Smooth muscle cell (in vitro differentiated cells): Measurements from ENCODE around the gene SHISA4. TPM values are rescaled to one million over a fixed set of nuclear protein-coding genes. Genes with fewer than 3 reads are reported as not detected.
"Not testable (repeated sequence)": the region's sequence is repeated elsewhere in the genome, so short reads cannot be mapped to it uniquely, and the experiment has no call there.

Experiments
- DNase-seq: peaks from one replicate; lab custom pipeline; 2025; ENCODE audit not compliant: unreplicated experiment; lab: John Stamatoyannopoulos, UW
- H2AFZ ChIP-seq: fragments of 200-600 bp; sonication (generic); 2 replicates; pipeline ENCODE4 v1.6.0; 2016; ENCODE audit warnings: antibody characterized with exemption, low read depth, mild to moderate bottlenecking
- H3F3A ChIP-seq: fragments of 200-600 bp; sonication (generic); 2 replicates; pipeline ENCODE4 v1.6.0; 2017; ENCODE audit warnings: antibody characterized with exemption, low read depth
- H3K27ac ChIP-seq: fragments of 200-600 bp; sonication (generic); 2 replicates; pipeline ENCODE4 v1.5.1; 2016; ENCODE audit warnings: low read depth, mild to moderate bottlenecking
- H3K27me3 ChIP-seq: fragments of 200-600 bp; sonication (generic); 2 replicates; pipeline ENCODE4 v1.6.1; 2016; ENCODE audit warnings: low read depth, mild to moderate bottlenecking
- H3K36me3 ChIP-seq: fragments of 200-600 bp; sonication (generic); 2 replicates; pipeline ENCODE4 v1.5.1; 2016; ENCODE audit warnings: low read depth
- H3K4me1 ChIP-seq: fragments of 200-600 bp; sonication (generic); 2 replicates; pipeline ENCODE4 v1.5.1; 2016; ENCODE audit warnings: low read depth
- H3K4me2 ChIP-seq: fragments of 200-600 bp; sonication (generic); 2 replicates; pipeline ENCODE4 v1.6.0; 2016; ENCODE audit warnings: mild to moderate bottlenecking
- H3K4me3 ChIP-seq: fragments of 200-600 bp; sonication (generic); 2 replicates; pipeline ENCODE4 v1.5.1; 2016; ENCODE audit warnings: mild to moderate bottlenecking
- H3K79me2 ChIP-seq: fragments of 200-600 bp; sonication (generic); 2 replicates; pipeline ENCODE4 v1.6.0; 2016; ENCODE audit warnings: low read depth, mild to moderate bottlenecking
- H3K9ac ChIP-seq: fragments of 200-600 bp; sonication (generic); 2 replicates; pipeline ENCODE4 v1.6.0; 2016; ENCODE audit warnings: low read depth
- H3K9me3 ChIP-seq: fragments of 200-600 bp; sonication (generic); replicated peaks from 2 replicates; pipeline ENCODE4 v1.5.1; 2016; ENCODE audit warnings: low read depth
- H4K20me1 ChIP-seq: fragments of 200-600 bp; sonication (generic); 2 replicates; pipeline ENCODE4 v1.6.0; 2016; ENCODE audit warnings: low read depth
- CTCF ChIP-seq: fragments of 200-600 bp; sonication (generic); IDR thresholded peaks from 2 replicates; pipeline ENCODE4 v1.5.1; 2017; ENCODE audit warnings: borderline replicate concordance, mild to moderate bottlenecking, antibody characterized with exemption; ENCODE audit not compliant: insufficient read depth, poor library complexity, severe bottlenecking
- WGBS: methylation state at CpG from one replicate; pipeline ENCODE4 v1.1.7; 2016; ENCODE audit warnings: low lambda C conversion rate; 5-methylcytosine and 5-hydroxymethylcytosine counted together
- polyA plus RNA-seq: library from polyadenylated mRNA; unstranded; fragments of >200 nt; fragmentation: Nextera tagmentation; extraction: Ambion mirVana; gene quantifications from 2 replicates; pipeline ENCODE4 v1.2.1, GENCODE V29; 2016
- total RNA-seq: library from RNA; depleted of rRNA; stranded (reverse); fragments of >200 nt; gene quantifications from 2 replicates; pipeline ENCODE4 v1.2.3, GENCODE V29; 2014

The SHISA4 gene
- total RNA-seq (23.1 and 30.1 TPM in 2 replicates), polyA plus RNA-seq (64.4 and 73.5 TPM in 2 replicates)

- Histone ChIP-seq H3K9ac (peak within 1 kb of the TSS; percentile 56), H2AFZ (peak within 1 kb of the TSS; percentile 63), H3K9me3 (no peaks in the 10 kb centered on the region), H3K4me3 (peak within 1 kb of the TSS; percentile 64), H3K79me2 (no peaks in the 10 kb centered on the region), H3K4me2 (peak within 1 kb of the TSS; percentile 98), H3F3A (no peaks in the 10 kb centered on the region), H4K20me1 (no peaks in the 10 kb centered on the region), H3K27me3 (no peaks in the 10 kb centered on the region), H3K36me3 (no peaks in the 10 kb centered on the region), H3K27ac (no peak within 1 kb of the TSS), H3K4me1 (peaks cover 8% of the 10 kb centered on the region)
- TF ChIP-seq CTCF: no peak
- peak; percentile 33 for DNase-seq
- 6% methylated on average over 37 of the region's 49 CpGs for WGBS
Measured at GRCh38 chr1:201888282-201889089, at the start of gene SHISA4. Gene SHISA4 (plus strand): TSS chr1:201888898. CDS start chr1:201888995, 97 bp downstream.

GRCh38 chr1:201839089-201839488, 49.6 kb upstream of the SHISA4 start:
- H3K27ac ChIP-seq, H3K36me3 ChIP-seq, H3K4me1 ChIP-seq, H3K9me3 ChIP-seq, H3K27me3 ChIP-seq, H3K4me3 ChIP-seq, H3F3A ChIP-seq, H3K9ac ChIP-seq, H3K4me2 ChIP-seq, H2AFZ ChIP-seq, DNase-seq: not testable (repeated sequence)
- WGBS: 98% methylated on average over 10 of the region's 10 CpGs
- H3K79me2 ChIP-seq: peaks cover 100% of the 10 kb centered on the region
- H4K20me1 ChIP-seq: peaks cover 96% of the 10 kb centered on the region

GRCh38 chr1:201840055-201840454, 48.6 kb upstream of the SHISA4 start:
- Histone ChIP-seq H3K27me3 (no peaks in the 10 kb centered on the region), H4K20me1 (peaks cover 96% of the 10 kb centered on the region), H3K27ac (no peak overlapping the region), H3K9ac (no peak overlapping the region), H3K4me1 (no peaks in the 10 kb centered on the region), H2AFZ (no peak overlapping the region), H3F3A (no peaks in the 10 kb centered on the region), H3K9me3 (no peaks in the 10 kb centered on the region), H3K36me3 (no peaks in the 10 kb centered on the region), H3K4me2 (no peak overlapping the region), H3K79me2 (peaks cover 100% of the 10 kb centered on the region), H3K4me3 (no peak overlapping the region)
- TF ChIP-seq CTCF: no peak
- WGBS: 97% methylated on average over 4 of the region's 4 CpGs
- no peak for DNase-seq

GRCh38 chr1:201840490-201840889, 48.2 kb upstream of the SHISA4 start:
- Histone ChIP-seq H3K4me3 (no peak overlapping the region), H3K27me3 (no peaks in the 10 kb centered on the region), H3K4me2 (no peak overlapping the region), H3K9ac (no peak overlapping the region), H3K36me3 (no peaks in the 10 kb centered on the region), H3K9me3 (no peaks in the 10 kb centered on the region), H3F3A (no peaks in the 10 kb centered on the region), H3K4me1 (no peaks in the 10 kb centered on the region), H4K20me1 (peaks cover 96% of the 10 kb centered on the region), H2AFZ (no peak overlapping the region), H3K27ac (no peak overlapping the region), H3K79me2 (peaks cover 100% of the 10 kb centered on the region)
- 100% methylated on average over 1 of the region's 1 CpG for WGBS
- DNase-seq: no peak
- no peak for TF ChIP-seq CTCF
